Activated B cell treated with CpG ODN at 0.5 μM for 24 hours (primary cell): ENCODE measurements around the gene USP47. TPM values are rescaled to one million over a fixed set of nuclear protein-coding genes. Genes with fewer than 3 reads are reported as not detected.

Experiments
- ATAC-seq: fragments of 200-7000 bp; cut with Tn5 transposase; one replicate; pipeline ENCODE4 v1.10.0; 2021; ENCODE audit warnings: low read depth, mild to moderate bottlenecking, moderate library complexity
- CTCF ChIA-PET: fragments of 350-600 bp; sonication (Branson Sonifier 250); formaldehyde crosslinking; loops from one replicate; lab custom pipeline; 2021; ENCODE audit warnings: antibody characterized with exemption; lab: Charles Lee
- POLR2A ChIA-PET: fragments of 350-600 bp; sonication (Branson Sonifier 250); formaldehyde crosslinking; loops from one replicate; lab custom pipeline; 2021; ENCODE audit warnings: antibody characterized with exemption; lab: Charles Lee
- DNase-seq: peaks from one replicate; pipeline ENCODE4 v3.0.0; 2022
- H3K27ac Mint-ChIP-seq: one replicate; pipeline ENCODE4 v1.8.0; 2020; ENCODE audit warnings: mixed read lengths
- H3K27me3 Mint-ChIP-seq: one replicate; pipeline ENCODE4 v1.8.0; 2021; ENCODE audit warnings: mixed read lengths
- H3K36me3 Mint-ChIP-seq: one replicate; pipeline ENCODE4 v1.8.0; 2021; ENCODE audit warnings: low read depth, mixed read lengths
- H3K4me1 Mint-ChIP-seq: one replicate; pipeline ENCODE4 v1.8.0; 2021; ENCODE audit warnings: mixed read lengths
- H3K4me3 Mint-ChIP-seq: one replicate; pipeline ENCODE4 v1.8.0; 2020; ENCODE audit warnings: mild to moderate bottlenecking, mixed read lengths
- H3K9me3 Mint-ChIP-seq: one replicate; pipeline ENCODE4 v1.8.0; 2020; ENCODE audit warnings: mixed read lengths
- CTCF ChIP-seq: fragments of 200-600 bp; IDR thresholded peaks from one replicate; pipeline ENCODE4 v1.8.0; 2022; ENCODE audit warnings: antibody characterized with exemption, mild to moderate bottlenecking
- intact Hi-C: fragments of 100-400 bp; cut with micrococcal nuclease; formaldehyde crosslinking; loops from one replicate; pipeline ENCODE4 v1.15.1; 2024
- total RNA-seq: library from RNA; stranded (reverse); gene quantifications from 2 replicates; pipeline ENCODE4 v1.2.3, GENCODE V29; 2022

Gene USP47
- total RNA-seq, 1 donor from 2014 or later = 48.5 TPM

- POLR2A ChIA-PET = no interaction called here
- H3K4me3 Mint-ChIP-seq = no peak overlapping the region
- H3K27ac Mint-ChIP-seq = no peak overlapping the region
- H3K27me3 Mint-ChIP-seq = peaks cover 7% of the 10 kb centered on the region
- no peak for TF ChIP-seq CTCF
- CTCF ChIA-PET = no interaction called here
- ATAC-seq (no peak), DNase-seq (no peak)
- intact Hi-C loops = no loop called here
- no peaks in the 10 kb centered on the region for H3K9me3 Mint-ChIP-seq
- no peaks in the 10 kb centered on the region for H3K4me1 Mint-ChIP-seq
- no peaks in the 10 kb centered on the region for H3K36me3 Mint-ChIP-seq
Observed at GRCh38 chr11:11988099-11988651, 146.4 kb downstream of the USP47 start.

- no peak for TF ChIP-seq CTCF
- H3K27ac Mint-ChIP-seq = no peak overlapping the region
- no peak for DNase-seq
- H3K9me3 Mint-ChIP-seq = no peaks in the 10 kb centered on the region
- peaks cover 7% of the 10 kb centered on the region for H3K27me3 Mint-ChIP-seq
- H3K36me3 Mint-ChIP-seq = no peaks in the 10 kb centered on the region
- CTCF ChIA-PET = no interaction called here
- POLR2A ChIA-PET = no interaction called here
- no peaks in the 10 kb centered on the region for H3K4me1 Mint-ChIP-seq
- ATAC-seq = no peak
- H3K4me3 Mint-ChIP-seq = no peak overlapping the region
- intact Hi-C loops = no loop called here
Observed at GRCh38 chr11:11988681-11989261, 147.0 kb downstream of the USP47 start.

DNA sequence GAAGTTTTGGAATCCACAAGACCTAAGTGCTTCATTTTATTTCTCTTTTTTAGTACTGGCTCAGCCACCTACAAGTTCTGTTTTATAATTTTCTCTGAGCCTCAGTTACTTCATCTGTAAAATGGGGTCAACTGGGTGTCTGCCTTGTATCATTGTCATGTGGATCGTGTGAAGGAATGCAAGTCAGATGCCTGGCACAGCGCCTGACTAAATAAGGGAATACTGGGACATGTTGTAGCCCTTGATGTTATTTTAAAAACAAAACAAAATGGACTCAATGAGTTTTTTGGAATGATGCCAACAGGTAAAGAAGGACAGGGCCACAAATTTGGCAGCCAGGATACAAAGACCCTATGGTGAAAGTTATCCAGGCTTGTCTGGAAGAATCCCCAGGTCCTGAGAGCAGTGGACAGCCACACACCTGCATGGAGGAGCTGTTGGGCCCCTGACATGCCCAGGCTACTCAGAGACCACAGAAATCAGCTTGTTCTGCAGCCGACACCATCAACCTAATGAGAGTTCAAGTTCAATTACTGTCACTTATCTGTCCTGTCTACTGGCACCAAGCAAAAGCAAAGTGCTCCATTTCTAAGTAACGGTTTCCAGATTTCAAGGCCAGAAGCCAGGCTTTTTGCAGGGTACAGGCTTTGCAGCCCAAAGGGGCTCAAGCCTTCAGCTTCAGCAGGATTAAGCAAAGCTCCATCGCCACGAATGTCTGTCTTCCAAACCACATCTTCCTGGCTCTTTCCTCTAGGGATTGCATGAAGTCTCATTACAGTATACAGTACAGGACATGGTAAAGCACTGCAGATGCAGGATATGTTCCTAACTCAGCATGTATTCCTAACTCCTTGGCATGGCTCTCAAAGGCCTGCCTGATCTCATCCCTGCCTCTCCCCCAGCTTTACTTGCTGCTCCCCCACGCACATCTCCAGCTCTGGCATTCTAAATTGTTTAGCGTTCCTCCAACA, 148.3 kb downstream of the USP47 start:
- TF ChIP-seq CTCF = no peak
- CTCF ChIA-PET = no interaction called here
- no peak for ATAC-seq

GRCh38 chr11:11992257-11993212, 150.8 kb downstream of the USP47 start:
- no peaks in the 10 kb centered on the region for H3K9me3 Mint-ChIP-seq
- ATAC-seq (no peak), DNase-seq (no peak)
- intact Hi-C loops = no loop called here
- H3K4me3 Mint-ChIP-seq = no peak overlapping the region
- no peak for TF ChIP-seq CTCF
- H3K36me3 Mint-ChIP-seq = no peaks in the 10 kb centered on the region
- H3K27me3 Mint-ChIP-seq = peaks cover 15% of the 10 kb centered on the region
- CTCF ChIA-PET = no interaction called here
- H3K27ac Mint-ChIP-seq = no peak overlapping the region
- no peaks in the 10 kb centered on the region for H3K4me1 Mint-ChIP-seq
- POLR2A ChIA-PET = no interaction called here

More for the DNA sequence above, 148.3 kb downstream of the USP47 start:
- H3K36me3 Mint-ChIP-seq = no peaks in the 10 kb centered on the region
- H3K27ac Mint-ChIP-seq = no peak overlapping the region
- H3K4me1 Mint-ChIP-seq = no peaks in the 10 kb centered on the region
- no peak overlapping the region for H3K4me3 Mint-ChIP-seq
- POLR2A ChIA-PET = no interaction called here
- no peak for DNase-seq
- no peaks in the 10 kb centered on the region for H3K9me3 Mint-ChIP-seq
- intact Hi-C loops = no loop called here
- peaks cover 12% of the 10 kb centered on the region for H3K27me3 Mint-ChIP-seq
